BJ (cell line): ENCODE data around the gene CTNND2. TPM values are rescaled to one million over a fixed set of nuclear protein-coding genes. Genes with fewer than 3 reads are reported as not detected.

Experiments
- CTCF ChIA-PET: fragments of 350-600 bp; formaldehyde crosslinking; extraction: SDS; loops from one replicate; lab custom pipeline; 2021; ENCODE audit warnings: antibody characterized with exemption, inconsistent platforms; lab: Yijun Ruan, JAX
- POLR2A ChIA-PET: fragments of 300-600 bp; sonication (Branson Sonifier 250); formaldehyde crosslinking; extraction: SDS; loops from one replicate; lab custom pipeline; 2021; ENCODE audit warnings: antibody characterized with exemption; lab: Charles Lee
- DNase-seq: peaks from one replicate; pipeline ENCODE4 v3.0.0-alpha.2; 2011; ENCODE audit warnings: low read depth
- H3K27me3 ChIP-seq: 2 replicates; pipeline ENCODE4 v1.6.0; 2011; ENCODE audit warnings: low read length; ENCODE audit not compliant: control insufficient read depth, insufficient read depth
- H3K36me3 ChIP-seq: 2 replicates; pipeline ENCODE4 v1.5.1; 2011; ENCODE audit warnings: low read length; ENCODE audit not compliant: control insufficient read depth, insufficient read depth
- H3K4me3 ChIP-seq: 2 replicates; pipeline ENCODE4 v1.5.1; 2011; ENCODE audit warnings: low read depth, mild to moderate bottlenecking, control low read depth, low read length
- polyA plus RNA-seq: library from polyadenylated mRNA; depleted of rRNA; stranded (reverse); fragments of >200 nt; gene quantifications from 2 replicates; pipeline ENCODE4 v1.2.3, GENCODE V29; 2011
- TF ChIP-seq, protein P1 (sequence below): IDR thresholded peaks from 2 replicates; pipeline ENCODE4 v1.5.1; 2011; ENCODE audit warnings: low read depth, mild to moderate bottlenecking, control low read depth, inconsistent platforms, low read length, moderate library complexity; ENCODE audit not compliant: insufficient read depth

Gene CTNND2
- polyA plus RNA-seq, 1 experiment: not detected

DNA sequence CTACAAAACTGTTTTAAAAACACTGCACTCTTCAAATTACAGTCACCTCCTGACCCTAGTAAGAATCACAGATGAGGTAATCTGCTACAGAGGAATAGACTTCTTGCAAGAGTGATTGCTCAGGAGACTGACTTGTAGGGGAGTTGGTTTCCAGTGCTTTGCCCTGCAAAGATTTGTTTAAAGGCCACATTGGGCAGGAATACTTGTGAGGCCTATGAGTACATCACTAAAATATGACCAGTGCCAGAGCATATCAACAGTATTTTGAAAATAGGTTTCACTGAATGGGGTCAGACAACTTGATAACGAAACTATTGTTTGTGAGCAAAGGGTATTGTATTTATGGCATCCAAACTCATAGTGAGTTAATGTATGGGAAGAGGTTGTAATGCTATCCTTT, 21.5 kb upstream of the CTNND2 start:
- CTCF ChIA-PET: no interaction called here
- POLR2A ChIA-PET: no interaction called here

GRCh38 chr5:11922394-11922793, 18.1 kb upstream of the CTNND2 start:
- TF ChIP-seq, protein P1, sequence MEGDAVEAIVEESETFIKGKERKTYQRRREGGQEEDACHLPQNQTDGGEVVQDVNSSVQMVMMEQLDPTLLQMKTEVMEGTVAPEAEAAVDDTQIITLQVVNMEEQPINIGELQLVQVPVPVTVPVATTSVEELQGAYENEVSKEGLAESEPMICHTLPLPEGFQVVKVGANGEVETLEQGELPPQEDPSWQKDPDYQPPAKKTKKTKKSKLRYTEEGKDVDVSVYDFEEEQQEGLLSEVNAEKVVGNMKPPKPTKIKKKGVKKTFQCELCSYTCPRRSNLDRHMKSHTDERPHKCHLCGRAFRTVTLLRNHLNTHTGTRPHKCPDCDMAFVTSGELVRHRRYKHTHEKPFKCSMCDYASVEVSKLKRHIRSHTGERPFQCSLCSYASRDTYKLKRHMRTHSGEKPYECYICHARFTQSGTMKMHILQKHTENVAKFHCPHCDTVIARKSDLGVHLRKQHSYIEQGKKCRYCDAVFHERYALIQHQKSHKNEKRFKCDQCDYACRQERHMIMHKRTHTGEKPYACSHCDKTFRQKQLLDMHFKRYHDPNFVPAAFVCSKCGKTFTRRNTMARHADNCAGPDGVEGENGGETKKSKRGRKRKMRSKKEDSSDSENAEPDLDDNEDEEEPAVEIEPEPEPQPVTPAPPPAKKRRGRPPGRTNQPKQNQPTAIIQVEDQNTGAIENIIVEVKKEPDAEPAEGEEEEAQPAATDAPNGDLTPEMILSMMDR: no peak
- no peaks in the 10 kb centered on the region for H3K36me3 ChIP-seq
- CTCF ChIA-PET: no interaction called here
- DNase-seq: no peak
- POLR2A ChIA-PET: no interaction called here
- no peaks in the 10 kb centered on the region for H3K27me3 ChIP-seq
- H3K4me3 ChIP-seq: no peak overlapping the region

More for the DNA sequence above, 21.5 kb upstream of the CTNND2 start:
- Histone ChIP-seq H3K27me3 (no peaks in the 10 kb centered on the region), H3K36me3 (no peaks in the 10 kb centered on the region), H3K4me3 (no peak overlapping the region)
- TF ChIP-seq, protein P1: no peak
- no peak for DNase-seq

DNA sequence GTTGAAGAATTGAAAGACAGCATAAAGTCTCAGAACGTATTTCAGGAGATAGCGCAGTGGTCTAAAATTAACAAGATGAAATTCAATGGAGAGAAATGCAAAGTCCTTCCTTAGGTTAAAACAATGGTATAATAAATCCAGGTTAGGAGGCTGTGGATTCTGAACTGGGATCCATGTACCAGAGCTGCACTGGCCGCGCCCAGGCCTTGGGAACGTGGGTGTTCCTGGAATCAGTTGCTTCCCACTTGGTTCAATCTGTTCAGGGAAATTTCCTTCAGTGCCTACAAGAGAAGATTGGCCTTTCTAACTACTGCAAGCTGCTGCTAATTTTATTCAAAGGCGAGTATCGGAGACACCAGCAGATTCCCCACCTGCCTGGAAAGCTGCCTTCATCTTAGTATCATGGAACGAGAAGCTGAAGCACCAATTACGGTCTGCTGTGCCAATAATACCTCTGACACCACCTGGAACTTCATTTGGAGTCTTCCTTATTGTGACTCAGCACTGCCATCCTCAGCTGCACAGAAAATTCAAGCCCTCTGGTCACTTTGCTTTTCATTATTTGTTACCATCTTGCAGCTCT, 14.3 kb upstream of the CTNND2 start:
- POLR2A ChIA-PET: no interaction called here
- TF ChIP-seq, protein P1: no peak
- DNase-seq: no peak

GRCh38 chr5:11909471-11909870, 5.2 kb upstream of the CTNND2 start:
- ChIA-PET POLR2A (interaction anchor here (0.6 kb wide), 1 partner anchor 9 kb away, joined by 4 read pairs; no protein-coding TSS in a partner anchor), CTCF (no interaction called here)
- H3K27me3 ChIP-seq: peaks cover 5% of the 10 kb centered on the region
- DNase-seq: no peak
- TF ChIP-seq, protein P1: no peak
- H3K4me3 ChIP-seq: no peak overlapping the region
- H3K36me3 ChIP-seq: no peaks in the 10 kb centered on the region

More for the DNA sequence above, 14.3 kb upstream of the CTNND2 start:
- CTCF ChIA-PET: no interaction called here
- H3K4me3 ChIP-seq: no peak overlapping the region
- no peaks in the 10 kb centered on the region for H3K36me3 ChIP-seq
- no peaks in the 10 kb centered on the region for H3K27me3 ChIP-seq

GRCh38 chr5:11906497-11906896, 2.3 kb upstream of the CTNND2 start:
- ChIA-PET POLR2A (no interaction called here), CTCF (no interaction called here)
- peaks cover 14% of the 10 kb centered on the region for H3K27me3 ChIP-seq
- H3K36me3 ChIP-seq: no peaks in the 10 kb centered on the region
- TF ChIP-seq, protein P1: no peak
- no peak overlapping the region for H3K4me3 ChIP-seq
- DNase-seq: no peak
